HG03378 (cell line): Measurements from ENCODE around the gene KCNN4.
"Not testable (repeated sequence)": the region's sequence is repeated elsewhere in the genome, so short reads cannot be mapped to it uniquely, and the experiment has no call there.

ENCODE experiments used
- ATAC-seq: cut with Tn5 transposase; IDR thresholded peaks from one replicate; pipeline ENCODE4 v1.9.1; 2021; ENCODE audit warnings: mild to moderate bottlenecking, moderate library complexity; ENCODE audit not compliant: unreplicated experiment

The KCNN4 gene

GRCh38 chr19:43780706-43781525 is at the start of gene KCNN4:
KCNN4 (minus strand) TSS chr19:43780973; CDS start chr19:43780861, 112 bp downstream.
- ATAC-seq, result no peak

GRCh38 chr19:43826787-43827754 is 46.3 kb upstream of the KCNN4 start, which contains the start of gene ZNF283:
ZNF283 (plus strand) TSS chr19:43827321; CDS start chr19:43833505, 6,184 bp downstream.
- no peak for ATAC-seq

DNA sequence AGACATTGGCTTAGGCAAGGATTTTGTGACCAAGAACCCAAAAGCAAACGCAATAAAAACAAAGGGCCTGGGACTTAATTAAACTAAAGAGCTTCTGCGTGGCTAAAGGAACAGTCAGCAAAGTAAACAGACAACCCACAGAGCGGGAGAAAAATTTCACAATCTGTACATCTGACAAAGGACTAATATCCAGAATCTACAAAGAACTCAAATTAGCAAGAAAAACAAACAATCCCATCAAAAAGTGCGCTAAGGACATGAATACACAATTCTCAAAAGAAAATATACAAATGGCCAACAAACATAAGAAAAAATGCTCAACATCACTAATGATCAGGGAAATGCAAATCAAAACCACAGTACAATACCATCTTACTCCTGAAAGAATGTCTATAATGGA is 43.8 kb upstream of the KCNN4 start:
- ATAC-seq, result not testable (repeated sequence)

DNA sequence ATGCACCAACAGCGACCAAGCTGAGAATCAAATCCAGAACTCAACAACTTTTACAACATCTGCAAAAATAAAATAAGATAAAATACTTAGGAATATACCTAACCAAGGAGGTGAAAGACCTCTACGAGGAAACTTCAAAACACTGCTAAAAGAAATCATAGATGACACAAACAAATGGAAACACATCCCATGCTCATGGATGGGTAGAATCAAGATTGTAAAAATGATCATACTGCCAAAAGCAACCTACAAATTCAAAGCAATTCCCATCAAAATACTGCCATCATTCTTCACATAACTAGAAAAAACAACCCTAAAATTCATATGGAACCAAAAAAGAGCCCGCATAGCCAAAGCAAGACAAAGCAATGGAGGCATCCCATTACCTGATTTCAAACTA is 43.1 kb upstream of the KCNN4 start:
- ATAC-seq, result not testable (repeated sequence)

- ATAC-seq, result no peak
These were observed 40.1 kb upstream of the KCNN4 start for GRCh38 chr19:43820884-43821215.

GRCh38 chr19:43820098-43820883 is 39.5 kb upstream of the KCNN4 start:
- ATAC-seq, result no peak

DNA sequence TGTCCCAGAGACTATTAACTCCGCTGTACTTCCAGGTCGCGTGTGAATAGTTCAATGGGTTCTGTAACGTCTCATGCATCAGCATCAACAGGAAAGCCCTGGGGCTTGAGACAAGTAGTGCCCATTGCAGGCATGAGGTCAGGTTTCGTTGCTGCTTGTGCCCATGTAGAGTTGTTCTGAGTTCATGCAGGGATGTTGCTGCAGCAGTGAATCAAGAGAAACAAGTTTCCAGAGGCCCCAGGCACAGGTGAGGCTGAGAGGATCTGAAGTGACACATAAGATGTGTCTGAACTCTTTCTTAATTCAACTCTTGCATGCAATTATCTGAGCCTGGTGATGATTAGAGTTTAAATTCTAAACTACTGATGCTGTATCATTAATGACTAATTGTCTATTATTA is 37.7 kb upstream of the KCNN4 start:
- no peak for ATAC-seq

DNA sequence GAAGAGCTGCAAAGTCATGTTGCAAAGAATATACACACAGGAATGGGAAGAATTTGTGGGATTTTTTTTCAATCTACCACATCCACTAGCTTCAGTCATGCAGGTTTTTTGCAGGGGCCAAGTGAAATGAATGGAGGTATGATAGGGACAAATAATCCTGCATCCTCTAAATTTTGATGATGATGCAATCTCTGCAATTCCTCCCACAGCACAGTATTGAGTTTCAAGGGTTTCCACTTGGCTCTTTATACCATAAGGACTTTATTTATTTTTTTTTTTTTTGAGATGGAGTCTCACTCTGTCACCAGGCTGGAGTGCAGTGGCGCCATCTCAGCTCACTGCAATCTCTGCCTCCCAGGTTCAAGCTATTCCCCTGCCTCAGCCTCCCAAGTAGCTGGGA is 36.7 kb upstream of the KCNN4 start:
- ATAC-seq, result not testable (repeated sequence)

DNA sequence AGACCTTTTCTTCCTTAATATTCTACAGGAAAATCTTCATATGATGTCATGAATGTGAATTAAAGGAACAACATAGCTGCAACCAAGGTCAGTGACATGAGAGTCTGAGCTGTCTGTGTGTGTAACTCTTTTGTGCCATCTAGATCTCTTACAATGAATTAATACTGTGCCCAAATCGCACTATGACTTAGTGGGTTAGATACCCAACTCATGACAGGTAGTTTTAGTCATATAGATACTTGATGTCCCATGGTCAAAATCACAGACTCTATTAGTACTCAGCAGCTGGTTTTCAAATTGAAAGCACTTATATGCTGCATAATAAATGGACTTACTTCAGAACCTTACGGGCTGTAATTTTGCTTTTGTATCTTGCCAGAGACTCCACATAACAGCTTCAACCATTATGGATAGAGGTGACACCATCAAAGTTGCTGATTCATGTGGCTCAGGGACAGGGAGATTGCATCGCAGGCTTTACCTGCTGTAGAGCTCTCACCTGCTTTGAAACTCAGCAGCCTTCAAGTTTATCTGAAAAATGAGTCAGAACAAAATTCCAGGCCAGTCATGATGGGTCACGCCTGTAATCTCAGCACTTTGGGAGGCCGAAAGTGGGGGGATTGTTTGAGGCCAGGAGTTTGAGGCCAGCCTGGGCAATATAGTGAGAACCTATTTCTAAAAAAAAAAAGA is 34.0 kb upstream of the KCNN4 start:
- ATAC-seq, result no peak

GRCh38 chr19:43812688-43813087 is 31.9 kb upstream of the KCNN4 start:
- ATAC-seq, result no peak

GRCh38 chr19:43812259-43812658 is 31.5 kb upstream of the KCNN4 start:
- no peak for ATAC-seq

DNA sequence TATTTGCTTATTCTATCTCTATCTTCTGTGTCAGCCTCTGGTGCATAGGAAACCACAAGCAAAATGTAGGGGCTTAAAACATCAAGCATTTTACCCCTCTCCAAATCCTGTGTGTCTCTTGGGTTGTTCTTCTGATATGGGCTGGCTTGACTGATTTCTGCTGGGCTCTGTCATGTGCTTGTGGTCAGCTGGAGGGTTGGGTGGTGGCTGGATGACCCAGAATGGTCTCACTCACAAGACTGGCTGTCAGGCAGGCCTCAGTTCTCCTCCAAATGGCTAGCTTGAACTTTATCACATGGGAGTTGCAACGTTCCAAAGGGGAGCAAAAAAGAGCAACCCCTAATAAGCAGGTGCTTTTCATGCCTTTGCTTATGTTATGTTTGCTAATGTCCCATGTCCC is 31.1 kb upstream of the KCNN4 start:
- no peak for ATAC-seq

DNA sequence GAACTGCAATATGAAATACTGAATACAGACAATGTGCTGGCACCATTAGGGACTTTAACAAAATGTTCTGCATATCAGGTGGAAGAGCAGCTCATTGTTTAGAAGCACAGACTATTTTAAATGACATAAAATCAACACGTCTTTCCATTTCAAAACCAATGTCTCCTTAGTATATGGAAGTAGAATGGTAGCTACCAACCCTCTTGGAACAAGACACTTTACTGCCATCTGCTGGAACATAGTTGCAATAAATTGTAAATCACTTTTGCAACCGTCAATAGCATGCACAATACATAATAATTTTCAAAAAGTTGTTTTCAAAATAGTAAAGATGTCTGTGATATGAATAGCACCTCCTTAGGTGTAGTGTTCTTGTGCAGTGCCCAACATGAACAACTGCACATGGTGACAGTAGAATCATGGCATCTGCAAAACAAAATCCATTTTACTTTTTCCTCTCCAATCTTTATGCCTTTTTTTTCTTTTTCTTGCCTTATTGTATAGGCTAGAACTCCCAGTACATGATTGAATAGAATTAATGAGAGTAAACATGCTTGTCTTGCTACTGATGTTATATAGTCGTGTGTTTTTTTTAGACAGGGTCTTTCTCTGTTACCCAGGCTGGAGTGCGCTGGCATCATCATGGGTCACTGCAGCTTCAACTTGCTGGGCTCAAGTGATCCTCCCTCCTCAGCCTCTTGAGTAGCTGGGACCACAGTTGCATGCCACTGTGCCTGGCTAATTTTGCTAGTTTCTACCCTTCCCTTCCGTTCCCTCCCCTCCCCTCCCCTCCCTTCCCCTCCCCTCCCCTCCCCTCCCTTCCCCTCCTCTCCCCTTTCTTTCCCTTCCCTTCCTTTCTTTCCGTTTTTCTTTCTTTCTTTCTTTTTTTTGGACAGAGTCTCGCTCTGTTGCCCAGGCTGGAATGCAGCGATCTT is 29.3 kb upstream of the KCNN4 start:
- ATAC-seq, result no peak

GRCh38 chr19:43807651-43808050 is 26.9 kb upstream of the KCNN4 start:
- ATAC-seq, result no peak

GRCh38 chr19:43806848-43807247 is 26.1 kb upstream of the KCNN4 start:
- no peak for ATAC-seq

DNA sequence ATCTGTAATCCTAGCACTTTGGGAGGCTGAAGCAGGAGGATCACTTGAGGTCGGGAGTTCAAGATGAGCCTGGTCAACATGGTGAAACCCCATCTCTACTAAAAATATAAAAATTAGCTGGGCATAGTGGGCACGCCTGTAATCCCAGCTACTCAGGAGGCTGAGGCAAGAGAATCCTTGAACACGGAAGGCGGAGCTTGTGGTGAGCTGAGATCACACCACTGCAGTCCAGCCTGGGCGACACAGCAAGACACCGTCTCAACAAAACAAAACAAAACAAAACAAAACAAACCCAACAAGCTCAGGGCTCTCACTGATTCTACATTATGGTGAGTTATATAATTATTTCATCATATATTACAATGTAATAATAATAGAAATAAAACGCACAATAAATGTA is 25.6 kb upstream of the KCNN4 start:
- ATAC-seq, result not testable (repeated sequence)

- ATAC-seq, result no peak
These were observed 23.7 kb upstream of the KCNN4 start for GRCh38 chr19:43804432-43804831.

GRCh38 chr19:43802216-43802951 is 21.6 kb upstream of the KCNN4 start, which contains the start of gene LYPD5:
LYPD5 (minus strand) TSS chr19:43802447; CDS start chr19:43802380, 67 bp downstream.
- ATAC-seq, result no peak
